SH-SY5Y (cell line): ENCODE measurements around the gene SHH.

Source experiments
- GATA2 ChIP-seq: IDR thresholded peaks from 2 replicates; pipeline ENCODE4 v1.6.1; 2011; ENCODE audit warnings: mild to moderate bottlenecking, low read depth, low read length
- GATA3 ChIP-seq: IDR thresholded peaks from 2 replicates; pipeline ENCODE4 v1.6.1; 2011; ENCODE audit warnings: low read depth, mild to moderate bottlenecking, low read length, moderate library complexity

GRCh38 chr7:155788616-155789000 is 23.7 kb downstream of the SHH start:
- TF ChIP-seq GATA3 (no peak), GATA2 (no peak)
